HG03025 (cell line): ENCODE results near the gene HIRIP3.
A peak's percentile ranks its signal among the peaks of the same experiment; 100 is the strongest.
"Not testable (repeated sequence)": the region's sequence is repeated elsewhere in the genome, so short reads cannot be mapped to it uniquely, and the experiment has no call there.

Experiments used
- ATAC-seq: cut with Tn5 transposase; IDR thresholded peaks from one replicate; pipeline ENCODE4 v1.9.1; 2021; ENCODE audit warnings: mild to moderate bottlenecking, moderate library complexity; ENCODE audit not compliant: unreplicated experiment, low FRiP score

The HIRIP3 gene

GRCh38 chr16:29962344-29962994 is 32.9 kb downstream of the HIRIP3 start:
- peak; percentile 15 for ATAC-seq

- peak; percentile 76 for ATAC-seq
These were observed 33.7 kb downstream of the HIRIP3 start, which contains the start of gene TMEM219 for GRCh38 chr16:29961479-29962343. TSS of gene TMEM219 (plus strand) at chr16:29962079. CDS start at chr16:29963144, 1,065 bp downstream.

GRCh38 chr16:29961127-29961478 is 34.3 kb downstream of the HIRIP3 start:
- no peak for ATAC-seq

- ATAC-seq, result not testable (repeated sequence)
These were observed 35.6 kb downstream of the HIRIP3 start for GRCh38 chr16:29959821-29960220.

- no peak for ATAC-seq
These were observed 36.1 kb downstream of the HIRIP3 start for GRCh38 chr16:29959293-29959692.

- ATAC-seq, result no peak
These were observed 36.7 kb downstream of the HIRIP3 start for GRCh38 chr16:29958756-29959155.

- no peak for ATAC-seq
These were observed 43.6 kb downstream of the HIRIP3 start for GRCh38 chr16:29951625-29952365.

- ATAC-seq, result no peak
These were observed 44.5 kb downstream of the HIRIP3 start for GRCh38 chr16:29950806-29951461.

- no peak for ATAC-seq
These were observed 47.5 kb downstream of the HIRIP3 start for GRCh38 chr16:29947897-29948296.

- no peak for ATAC-seq
These were observed 51.3 kb downstream of the HIRIP3 start for GRCh38 chr16:29943846-29944799.
